ENCODE data around the gene TMTC2. TPM values are rescaled to one million over a fixed set of nuclear protein-coding genes. Genes with fewer than 3 reads are reported as not detected.

Gene TMTC2
- total and polyA plus RNA-seq, 3 donors from 2014 or later = 8.1 to 22.4 (median 19.4) TPM

DNA sequence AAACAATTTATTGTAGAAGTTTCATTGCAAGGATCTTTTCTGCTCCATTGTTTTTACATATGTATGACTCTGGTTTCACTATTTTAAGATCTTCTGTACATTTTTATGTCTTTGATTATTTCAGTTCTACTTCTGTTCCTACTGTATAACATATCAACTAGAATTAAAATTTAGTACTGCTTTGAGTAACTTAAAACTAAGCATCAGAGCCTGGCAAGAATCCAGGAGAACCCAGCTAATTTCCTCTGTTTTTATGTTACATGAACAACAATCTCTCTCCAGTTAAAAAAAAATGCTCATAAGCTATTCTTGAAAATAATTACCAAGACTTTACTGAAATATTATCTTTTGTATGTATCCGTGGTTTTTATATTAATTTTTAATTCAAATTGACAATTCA, 370.7 kb downstream of the TMTC2 start:
- no peak for TF ChIP-seq POLR2A (IDR thresholded peaks at IDR 0.05)
- intact Hi-C loops (cut with DNase I; ENCODE audit: low total_unique reads) = no loop called here
- DNase-seq = no peak
- WGBS, 2 donors = 53 to 83% methylated on average over 1 of the region's 1 CpG
- Histone ChIP-seq H3K4me3 (no peak overlapping the region), H3K27me3 (no peaks in the 10 kb centered on the region), H3K36me3 (ENCODE audit: low read depth, missing control alignments) (no peaks in the 10 kb centered on the region), H3K27ac (no peak overlapping the region), H3K9me3 (no peaks in the 10 kb centered on the region), H3K4me1 (no peaks in the 10 kb centered on the region)

DNA sequence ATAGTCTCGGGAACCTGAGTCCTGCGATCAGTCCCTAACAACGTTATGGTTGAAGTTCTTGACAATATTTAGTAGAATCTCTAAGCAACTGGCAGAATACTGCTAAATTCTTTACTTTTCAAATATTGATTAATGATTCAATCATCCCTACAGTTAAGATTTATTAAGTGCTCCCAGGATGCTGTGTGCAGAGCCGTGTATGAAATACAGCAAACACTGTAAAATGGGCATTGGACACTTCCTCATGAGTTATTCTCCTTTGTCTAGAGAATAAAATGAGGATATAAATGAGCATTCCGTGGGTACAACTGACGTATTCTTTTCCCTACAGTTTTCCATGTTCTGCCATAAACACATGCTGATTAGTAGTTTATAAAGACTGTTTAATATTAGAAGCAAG, 372.4 kb downstream of the TMTC2 start:
- Histone ChIP-seq H3K27ac (no peak overlapping the region), H3K4me1 (no peaks in the 10 kb centered on the region), H3K36me3 (ENCODE audit: low read depth, missing control alignments) (no peaks in the 10 kb centered on the region), H3K4me3 (no peak overlapping the region), H3K27me3 (no peaks in the 10 kb centered on the region), H3K9me3 (no peaks in the 10 kb centered on the region)
- no peak for DNase-seq
- TF ChIP-seq, protein P1, sequence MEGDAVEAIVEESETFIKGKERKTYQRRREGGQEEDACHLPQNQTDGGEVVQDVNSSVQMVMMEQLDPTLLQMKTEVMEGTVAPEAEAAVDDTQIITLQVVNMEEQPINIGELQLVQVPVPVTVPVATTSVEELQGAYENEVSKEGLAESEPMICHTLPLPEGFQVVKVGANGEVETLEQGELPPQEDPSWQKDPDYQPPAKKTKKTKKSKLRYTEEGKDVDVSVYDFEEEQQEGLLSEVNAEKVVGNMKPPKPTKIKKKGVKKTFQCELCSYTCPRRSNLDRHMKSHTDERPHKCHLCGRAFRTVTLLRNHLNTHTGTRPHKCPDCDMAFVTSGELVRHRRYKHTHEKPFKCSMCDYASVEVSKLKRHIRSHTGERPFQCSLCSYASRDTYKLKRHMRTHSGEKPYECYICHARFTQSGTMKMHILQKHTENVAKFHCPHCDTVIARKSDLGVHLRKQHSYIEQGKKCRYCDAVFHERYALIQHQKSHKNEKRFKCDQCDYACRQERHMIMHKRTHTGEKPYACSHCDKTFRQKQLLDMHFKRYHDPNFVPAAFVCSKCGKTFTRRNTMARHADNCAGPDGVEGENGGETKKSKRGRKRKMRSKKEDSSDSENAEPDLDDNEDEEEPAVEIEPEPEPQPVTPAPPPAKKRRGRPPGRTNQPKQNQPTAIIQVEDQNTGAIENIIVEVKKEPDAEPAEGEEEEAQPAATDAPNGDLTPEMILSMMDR (IDR thresholded peaks at IDR 0.05) = no peak
- TF ChIP-seq POLR2A (IDR thresholded peaks at IDR 0.05) = no peak
- intact Hi-C loops (cut with DNase I; ENCODE audit: low total_unique reads) = no loop called here
- WGBS, 2 donors = 74 to 87% methylated on average over 6 of the region's 6 CpGs

DNA sequence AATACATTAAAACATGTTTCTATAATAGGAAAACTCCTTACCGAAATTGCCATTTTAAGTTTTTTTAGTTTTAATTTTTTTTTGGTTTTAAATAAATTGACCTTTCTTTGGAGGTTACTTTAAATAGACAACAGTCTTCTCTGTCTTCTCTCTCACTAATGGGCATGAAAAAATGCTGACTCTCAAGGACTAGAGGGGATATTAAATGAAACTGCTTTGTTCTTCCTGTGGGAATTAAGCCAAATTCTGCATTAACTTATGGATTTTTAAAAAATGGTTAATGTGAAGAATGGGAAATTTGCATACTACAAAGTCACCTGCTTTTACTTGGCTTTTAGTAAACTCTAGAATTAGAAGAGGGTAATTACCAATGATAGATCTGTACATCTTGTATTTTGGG, 378.9 kb downstream of the TMTC2 start:
- H3K9me3 ChIP-seq = no peaks in the 10 kb centered on the region
- H3K4me1 ChIP-seq = no peaks in the 10 kb centered on the region
- no peaks in the 10 kb centered on the region for H3K27me3 ChIP-seq
- intact Hi-C loops (cut with DNase I; ENCODE audit: low total_unique reads) = no loop called here
- H3K27ac ChIP-seq = no peak overlapping the region
- DNase-seq = no peak
- TF ChIP-seq POLR2A (IDR thresholded peaks at IDR 0.05) = no peak
- TF ChIP-seq, protein P1 (IDR thresholded peaks at IDR 0.05) = no peak
- no peaks in the 10 kb centered on the region for H3K36me3 ChIP-seq (ENCODE audit: low read depth, missing control alignments)
- no peak overlapping the region for H3K4me3 ChIP-seq
- WGBS, 2 donors = 73 to 76% methylated on average over 1 of the region's 1 CpG

DNA sequence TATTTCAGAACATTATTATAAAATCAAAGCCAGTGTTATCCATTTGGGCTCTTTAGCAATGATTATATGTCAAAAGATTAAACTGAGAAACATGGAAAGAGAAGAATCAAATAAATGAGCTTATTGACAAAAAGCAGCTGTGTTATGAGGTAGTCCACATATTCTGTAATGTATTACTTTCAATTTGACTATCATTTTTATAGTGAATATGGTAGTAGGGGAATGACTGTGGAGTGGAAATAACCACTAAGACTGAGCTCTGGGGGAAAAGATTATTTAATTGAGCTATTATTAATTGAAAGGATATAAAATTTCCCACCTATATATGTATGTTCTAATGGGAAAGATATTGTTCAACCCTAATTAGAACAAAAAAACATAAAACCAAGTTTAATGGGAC, 381.3 kb downstream of the TMTC2 start:
- H3K4me1 ChIP-seq = no peaks in the 10 kb centered on the region
- TF ChIP-seq POLR2A (IDR thresholded peaks at IDR 0.05) = no peak
- TF ChIP-seq, protein P1 (IDR thresholded peaks at IDR 0.05) = no peak
- no peaks in the 10 kb centered on the region for H3K36me3 ChIP-seq (ENCODE audit: low read depth, missing control alignments)
- H3K27ac ChIP-seq = no peak overlapping the region
- intact Hi-C loops (cut with DNase I; ENCODE audit: low total_unique reads) = no loop called here
- DNase-seq = no peak
- H3K4me3 ChIP-seq = no peak overlapping the region
- no peaks in the 10 kb centered on the region for H3K27me3 ChIP-seq
- H3K9me3 ChIP-seq = no peaks in the 10 kb centered on the region

DNA sequence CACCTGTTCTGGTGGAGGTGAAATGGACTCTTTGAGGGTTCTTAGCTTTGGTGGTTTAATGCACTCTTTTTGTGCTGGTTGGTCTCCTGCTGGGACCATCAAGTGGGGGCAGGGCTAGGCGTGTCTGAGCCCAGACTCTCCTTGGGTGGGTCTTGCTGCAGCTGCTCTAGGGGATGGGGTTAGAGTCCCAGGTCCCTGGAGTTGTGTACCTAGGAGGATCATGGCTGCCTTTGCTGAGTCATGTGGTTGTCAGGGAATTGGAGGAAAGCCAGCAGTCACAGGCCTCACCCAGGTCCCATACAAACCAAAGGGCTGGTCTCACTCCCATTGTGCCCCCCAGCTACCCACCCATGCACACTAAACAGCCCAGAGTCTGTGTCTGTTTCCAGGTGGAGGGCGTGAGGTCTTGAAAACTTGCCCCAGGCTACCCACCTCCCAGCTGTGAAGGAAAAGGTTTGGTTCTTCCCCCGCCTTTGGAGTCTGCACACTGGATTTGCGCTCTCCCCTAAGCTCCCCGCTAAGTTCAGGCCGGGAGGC, 387.7 kb downstream of the TMTC2 start:
- H3K27me3 ChIP-seq = no peaks in the 10 kb centered on the region
- intact Hi-C loops (cut with DNase I; ENCODE audit: low total_unique reads) = no loop called here
- no peak for DNase-seq
- H3K9me3 ChIP-seq = no peaks in the 10 kb centered on the region
- 95 to 97% methylated on average over 6 of the region's 6 CpGs for WGBS, 2 donors
- no peak overlapping the region for H3K27ac ChIP-seq
- H3K4me1 ChIP-seq = no peaks in the 10 kb centered on the region
- H3K4me3 ChIP-seq = no peak overlapping the region
- no peaks in the 10 kb centered on the region for H3K36me3 ChIP-seq (ENCODE audit: low read depth, missing control alignments)
- no peak for TF ChIP-seq POLR2A (IDR thresholded peaks at IDR 0.05)

DNA sequence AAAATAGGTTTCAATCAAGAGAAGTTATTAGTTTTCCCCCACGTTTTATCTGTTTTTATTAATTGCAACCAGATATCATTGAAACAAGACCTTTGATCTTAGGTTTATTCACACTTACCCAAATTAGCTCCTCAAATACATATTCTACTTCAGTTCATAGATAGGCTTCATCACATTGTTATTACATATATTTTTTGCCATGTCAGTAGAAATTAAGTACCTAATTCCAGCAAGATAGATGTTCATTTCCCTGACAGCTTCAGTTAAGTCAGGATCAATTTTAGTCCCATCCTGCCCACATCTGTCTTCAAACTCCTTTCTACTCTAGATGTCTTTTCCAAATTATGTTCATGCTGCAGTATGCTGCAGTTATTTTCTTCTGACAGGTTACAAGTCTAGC, 388.8 kb downstream of the TMTC2 start:
- Histone ChIP-seq H3K27ac (no peak overlapping the region), H3K4me3 (no peak overlapping the region)
- whole genome bisulfite sequencing, 2 donors = 89 to 96% methylated on average over 1 of the region's 1 CpG

More for the DNA sequence above, 388.8 kb downstream of the TMTC2 start:
- Histone ChIP-seq H3K27me3 (no peaks in the 10 kb centered on the region), H3K9me3 (no peaks in the 10 kb centered on the region), H3K36me3 (ENCODE audit: low read depth, missing control alignments) (no peaks in the 10 kb centered on the region), H3K4me1 (no peaks in the 10 kb centered on the region)
- intact Hi-C loops (cut with DNase I; ENCODE audit: low total_unique reads) = no loop called here
- TF ChIP-seq, protein P1 (IDR thresholded peaks at IDR 0.05) = no peak
- no peak for TF ChIP-seq POLR2A (IDR thresholded peaks at IDR 0.05)
- no peak for DNase-seq

Data from testis (tissue), 3 donors.